IPS-15b (cell line): ENCODE results near the gene SPACA7.
"Not testable (repeated sequence)": the region's sequence is repeated elsewhere in the genome, so short reads cannot be mapped to it uniquely, and the experiment has no call there.

Source experiments
- H3K27me3 ChIP-seq: one replicate; pipeline ENCODE4 v1.6.1; 2013; ENCODE audit warnings: low read length; ENCODE audit not compliant: control insufficient read depth, insufficient read depth
- H3K36me3 ChIP-seq: one replicate; pipeline ENCODE4 v1.6.1; 2013; ENCODE audit warnings: low read length; ENCODE audit not compliant: control insufficient read depth, insufficient read depth
- H3K4me1 ChIP-seq: one replicate; pipeline ENCODE4 v1.6.1; 2013; ENCODE audit warnings: mild to moderate bottlenecking, low read length; ENCODE audit not compliant: control insufficient read depth, insufficient read depth
- H3K4me3 ChIP-seq: one replicate; pipeline ENCODE4 v1.5.1; 2013; ENCODE audit warnings: low read depth, low read length
- H3K9ac ChIP-seq: one replicate; pipeline ENCODE4 v1.6.1; 2013; ENCODE audit warnings: low read depth, mild to moderate bottlenecking, low read length
- H3K9me3 ChIP-seq: one replicate; pipeline ENCODE4 v1.6.1; 2013; ENCODE audit warnings: mild to moderate bottlenecking, low read length; ENCODE audit not compliant: control insufficient read depth, insufficient read depth

SPACA7 gene

GRCh38 chr13:112433517-112433916 is 57.4 kb downstream of the SPACA7 start:
- H3K27me3 ChIP-seq, H3K36me3 ChIP-seq, H3K4me3 ChIP-seq, H3K9ac ChIP-seq, H3K4me1 ChIP-seq, H3K9me3 ChIP-seq: not testable (repeated sequence)

DNA sequence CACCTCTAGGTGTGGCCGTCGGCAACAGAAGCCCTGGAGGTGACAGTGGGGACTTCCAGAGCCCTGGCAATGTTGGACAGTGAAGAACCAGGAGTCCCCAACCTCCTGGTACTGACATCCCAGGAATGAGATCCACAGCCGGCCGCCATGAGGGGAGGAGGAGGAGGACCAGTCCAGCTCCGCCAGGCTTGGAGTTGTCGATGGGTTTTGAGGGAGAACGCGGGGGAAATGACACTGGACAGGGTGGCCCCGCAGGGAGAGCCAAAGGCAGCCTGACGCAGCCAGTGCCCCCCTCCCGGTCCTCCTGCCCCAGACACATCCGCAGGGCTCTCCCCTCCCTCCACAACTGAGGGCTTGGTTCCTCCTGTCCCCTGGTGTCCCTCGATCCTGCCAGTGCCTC is 57.9 kb downstream of the SPACA7 start:
- no peaks in the 10 kb centered on the region for H3K9me3 ChIP-seq
- no peaks in the 10 kb centered on the region for H3K27me3 ChIP-seq
- H3K4me3 ChIP-seq, result no peak overlapping the region
- H3K4me1 ChIP-seq, result no peaks in the 10 kb centered on the region
- H3K9ac ChIP-seq, result no peak overlapping the region
- H3K36me3 ChIP-seq, result no peaks in the 10 kb centered on the region

DNA sequence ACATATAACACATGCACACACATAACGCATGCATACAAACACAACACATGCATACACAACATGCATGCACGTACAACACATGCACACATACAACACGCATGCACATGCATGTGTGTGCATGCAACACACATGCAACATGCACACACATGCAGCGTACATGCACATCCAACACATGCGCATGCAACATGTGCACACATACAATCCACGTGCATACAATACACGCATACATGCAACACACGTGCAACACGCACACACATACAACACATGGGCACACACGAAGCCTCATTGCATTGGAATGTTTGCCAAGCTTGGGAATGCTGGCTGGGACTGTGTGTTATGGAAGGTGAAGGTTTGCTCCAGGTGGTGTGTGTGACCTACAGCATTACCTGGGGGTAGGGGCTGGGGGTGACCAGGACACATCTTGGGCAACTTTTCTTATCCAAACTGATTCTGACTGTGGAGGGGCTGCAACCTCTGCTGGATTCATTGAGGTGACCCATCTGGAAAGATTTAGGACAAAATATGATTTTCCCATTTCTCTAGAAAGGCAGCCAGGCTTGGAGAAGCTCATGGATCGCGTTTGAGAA is 58.9 kb downstream of the SPACA7 start:
- no peaks in the 10 kb centered on the region for H3K4me1 ChIP-seq

GRCh38 chr13:112435973-112436372 is 59.8 kb downstream of the SPACA7 start:
- H3K4me3 ChIP-seq, result no peak overlapping the region
- no peaks in the 10 kb centered on the region for H3K27me3 ChIP-seq
- H3K4me1 ChIP-seq, result no peaks in the 10 kb centered on the region
- H3K9me3 ChIP-seq, result no peaks in the 10 kb centered on the region
- no peaks in the 10 kb centered on the region for H3K36me3 ChIP-seq
- H3K9ac ChIP-seq, result no peak overlapping the region

More for the DNA sequence above, 58.9 kb downstream of the SPACA7 start:
- Histone ChIP-seq H3K4me3 (no peak overlapping the region), H3K9me3 (no peaks in the 10 kb centered on the region), H3K36me3 (no peaks in the 10 kb centered on the region), H3K9ac (no peak overlapping the region), H3K27me3 (no peaks in the 10 kb centered on the region)

DNA sequence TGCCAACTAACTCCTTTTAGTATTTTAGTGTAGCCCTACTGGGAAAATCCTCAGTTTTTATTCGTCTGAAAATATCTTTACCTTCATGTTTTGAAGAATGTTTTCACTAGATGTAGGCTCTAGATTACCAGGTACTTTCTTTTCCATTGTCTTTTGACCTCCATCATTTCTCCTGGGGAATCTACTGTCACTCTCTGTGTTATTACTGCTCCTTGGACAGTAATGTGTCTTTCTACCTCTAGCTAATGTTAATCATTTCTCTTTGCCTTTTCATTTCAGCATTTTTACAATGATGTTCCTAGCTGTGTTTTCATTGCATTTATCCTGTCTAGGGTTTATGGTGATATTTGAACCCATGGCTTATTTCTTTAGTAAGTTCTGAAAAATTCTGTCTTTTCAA is 61.9 kb downstream of the SPACA7 start:
- Histone ChIP-seq H3K4me1 (no peaks in the 10 kb centered on the region), H3K27me3 (no peaks in the 10 kb centered on the region), H3K9ac (no peak overlapping the region)

DNA sequence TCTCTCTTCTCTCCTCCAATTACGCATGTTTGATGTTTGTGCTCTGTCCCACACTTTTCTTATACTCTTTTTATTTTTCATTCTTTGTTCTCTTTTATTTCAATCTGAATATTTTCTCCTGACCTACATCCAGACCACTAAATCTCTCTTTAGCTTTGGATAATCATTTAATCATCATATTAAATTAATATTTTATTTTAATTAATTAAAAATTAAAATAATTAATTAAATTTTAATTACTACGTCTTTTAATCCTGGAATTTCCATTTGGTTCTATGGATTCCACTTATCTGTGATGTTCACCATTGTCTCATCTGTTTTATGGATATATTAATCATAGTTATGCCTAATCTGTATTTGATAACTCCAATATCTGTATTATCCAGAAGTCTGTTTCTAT is 62.4 kb downstream of the SPACA7 start:
- no peaks in the 10 kb centered on the region for H3K36me3 ChIP-seq
- H3K27me3 ChIP-seq, result peaks cover 1% of the 10 kb centered on the region
- no peaks in the 10 kb centered on the region for H3K4me1 ChIP-seq
- H3K4me3 ChIP-seq, result no peak overlapping the region
- H3K9me3 ChIP-seq, result no peaks in the 10 kb centered on the region
- no peak overlapping the region for H3K9ac ChIP-seq

More for the DNA sequence above, 61.9 kb downstream of the SPACA7 start:
- no peak overlapping the region for H3K4me3 ChIP-seq
- H3K9me3 ChIP-seq, result no peaks in the 10 kb centered on the region
- H3K36me3 ChIP-seq, result no peaks in the 10 kb centered on the region

DNA sequence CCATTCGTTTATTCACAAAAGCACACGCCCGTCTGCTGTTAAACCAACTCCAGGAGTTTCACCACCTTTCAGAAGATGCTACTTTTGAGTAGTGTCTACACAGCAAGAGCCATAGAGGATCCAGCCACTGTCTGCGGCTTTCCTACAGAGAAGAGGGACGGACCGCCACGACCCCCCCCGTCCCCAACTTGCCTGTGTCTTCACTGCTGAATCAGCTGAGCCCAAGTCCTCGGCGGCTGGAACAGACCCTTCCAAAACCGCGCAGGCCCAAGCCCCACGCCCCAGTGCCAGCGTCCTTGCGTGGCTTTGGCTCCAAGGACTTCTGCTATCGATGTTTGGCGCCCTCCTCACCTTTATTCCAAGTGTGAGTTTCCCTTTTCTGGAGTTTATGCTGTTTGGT is 65.1 kb downstream of the SPACA7 start:
- Histone ChIP-seq H3K36me3 (no peaks in the 10 kb centered on the region), H3K4me1 (no peaks in the 10 kb centered on the region), H3K27me3 (peaks cover 3% of the 10 kb centered on the region), H3K9ac (no peak overlapping the region), H3K4me3 (no peak overlapping the region), H3K9me3 (no peaks in the 10 kb centered on the region)

- Histone ChIP-seq H3K4me3 (no peak overlapping the region), H3K9me3 (no peaks in the 10 kb centered on the region), H3K27me3 (peaks cover 3% of the 10 kb centered on the region)
Measured at GRCh38 chr13:112441779-112442310, 65.7 kb downstream of the SPACA7 start.

GRCh38 chr13:112442483-112443090 is 66.4 kb downstream of the SPACA7 start:
- no peaks in the 10 kb centered on the region for H3K4me1 ChIP-seq
- H3K9ac ChIP-seq, result no peak overlapping the region
- no peak overlapping the region for H3K4me3 ChIP-seq
- H3K9me3 ChIP-seq, result no peaks in the 10 kb centered on the region
- H3K36me3 ChIP-seq, result no peaks in the 10 kb centered on the region
- peaks cover 3% of the 10 kb centered on the region for H3K27me3 ChIP-seq

More at GRCh38 chr13:112441779-112442310, 65.7 kb downstream of the SPACA7 start:
- H3K36me3 ChIP-seq, result no peaks in the 10 kb centered on the region
- no peak overlapping the region for H3K9ac ChIP-seq
- H3K4me1 ChIP-seq, result no peaks in the 10 kb centered on the region

DNA sequence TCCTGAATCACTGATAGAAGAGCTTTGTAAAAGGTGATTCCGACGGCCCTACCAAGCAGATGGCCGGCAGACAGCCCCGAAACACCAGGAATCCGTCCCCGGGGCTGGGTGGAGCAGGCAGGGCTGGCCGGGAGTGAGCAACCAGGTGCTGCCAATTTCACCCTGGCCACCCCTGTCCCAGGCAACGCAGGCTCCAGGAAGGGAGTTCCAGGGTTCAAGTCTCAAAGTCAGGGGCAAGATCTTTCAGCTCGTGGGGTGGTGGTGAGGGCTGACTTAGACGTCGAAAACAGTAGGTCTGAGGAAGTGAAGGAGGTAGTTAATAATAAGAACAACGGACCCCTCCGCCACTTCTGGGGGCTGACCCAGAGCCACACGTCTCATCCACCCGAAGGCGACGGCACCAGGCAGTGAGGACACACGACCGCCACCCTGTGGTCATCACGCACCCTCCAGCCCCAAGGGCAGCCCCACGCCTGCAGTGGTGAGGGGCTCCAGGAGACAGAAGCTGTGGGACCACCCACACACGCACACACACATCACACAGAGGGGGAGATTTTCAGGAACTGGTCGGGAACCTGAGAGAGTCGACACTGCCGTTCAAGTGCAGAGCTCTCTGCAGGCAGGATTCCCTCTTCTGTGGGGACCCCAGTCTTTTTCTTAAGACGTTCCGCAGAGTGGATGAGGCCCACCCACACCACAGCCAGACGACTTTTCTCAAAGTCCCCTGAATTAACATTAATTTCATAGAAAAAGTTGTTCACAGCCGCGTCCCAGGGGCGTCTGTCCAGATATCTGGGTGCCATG is 67.2 kb downstream of the SPACA7 start:
- H3K27me3 ChIP-seq, result peaks cover 3% of the 10 kb centered on the region
- no peaks in the 10 kb centered on the region for H3K4me1 ChIP-seq
- H3K4me3 ChIP-seq, result no peak overlapping the region
- H3K36me3 ChIP-seq, result no peaks in the 10 kb centered on the region
- no peaks in the 10 kb centered on the region for H3K9me3 ChIP-seq
- no peak overlapping the region for H3K9ac ChIP-seq

GRCh38 chr13:112443995-112444311 is 67.8 kb downstream of the SPACA7 start:
- no peaks in the 10 kb centered on the region for H3K36me3 ChIP-seq
- H3K4me3 ChIP-seq, result no peak overlapping the region
- H3K4me1 ChIP-seq, result no peaks in the 10 kb centered on the region
- H3K9ac ChIP-seq, result no peak overlapping the region
- H3K27me3 ChIP-seq, result peaks cover 3% of the 10 kb centered on the region
- H3K9me3 ChIP-seq, result no peaks in the 10 kb centered on the region
